GM19324 (cell line): ENCODE data around the gene DUSP18.
"Not testable (repeated sequence)": the region's sequence is repeated elsewhere in the genome, so short reads cannot be mapped to it uniquely, and the experiment has no call there.

Source experiments
- ATAC-seq: cut with Tn5 transposase; IDR thresholded peaks from one replicate; pipeline ENCODE4 v1.9.1; 2021; ENCODE audit warnings: mild to moderate bottlenecking, moderate library complexity; ENCODE audit not compliant: unreplicated experiment, low FRiP score

Gene DUSP18

DNA sequence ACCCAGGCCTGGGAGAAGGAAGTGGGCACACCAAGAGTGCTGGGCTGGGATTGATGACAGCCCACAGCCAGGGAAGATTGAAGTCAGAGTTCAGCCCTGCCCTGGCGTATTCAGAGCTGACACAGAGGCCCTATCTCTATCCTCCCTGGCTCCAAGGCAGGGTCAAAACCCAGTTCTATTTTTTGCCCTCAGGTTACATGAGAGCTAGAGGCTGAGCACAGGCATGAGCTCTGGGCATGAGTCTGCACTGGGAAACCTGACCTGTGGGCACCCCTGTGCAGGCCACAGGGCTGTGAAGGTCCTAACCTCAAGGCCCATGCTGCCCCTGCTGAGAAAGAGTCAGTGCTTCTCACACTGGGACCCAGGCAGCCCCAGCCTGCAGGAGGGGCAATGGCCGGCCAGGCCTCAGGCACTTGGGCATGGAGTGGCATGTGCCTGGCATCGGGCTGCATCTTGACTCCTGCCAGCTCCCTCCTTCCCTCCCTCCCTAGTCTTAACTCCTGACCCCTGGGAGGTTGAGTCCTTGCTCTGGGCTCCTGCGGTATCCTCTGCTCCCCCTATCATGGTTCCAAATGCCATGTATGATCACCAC lies 26.7 kb downstream of the DUSP18 start:
- no peak for ATAC-seq

DNA sequence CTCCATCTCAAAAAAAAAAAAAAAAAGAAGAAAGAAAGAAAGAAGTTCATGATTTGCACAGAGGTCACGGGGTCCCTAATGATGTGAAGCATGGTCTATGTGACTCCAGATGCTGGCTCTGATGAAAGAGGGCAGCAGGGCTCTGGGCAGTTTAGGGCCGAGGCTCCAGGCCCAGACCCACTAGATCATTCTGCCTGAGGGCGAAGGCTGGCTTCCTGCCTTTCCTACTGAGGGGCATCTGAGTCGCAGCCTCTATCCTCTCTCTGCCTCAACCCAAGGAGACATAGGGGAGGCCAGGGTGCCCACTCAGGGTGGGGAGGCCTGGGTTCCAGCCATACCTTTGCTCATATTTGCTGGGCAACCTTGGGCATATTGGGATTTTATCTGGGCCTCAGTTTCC lies 27.3 kb downstream of the DUSP18 start:
- ATAC-seq, result no peak

DNA sequence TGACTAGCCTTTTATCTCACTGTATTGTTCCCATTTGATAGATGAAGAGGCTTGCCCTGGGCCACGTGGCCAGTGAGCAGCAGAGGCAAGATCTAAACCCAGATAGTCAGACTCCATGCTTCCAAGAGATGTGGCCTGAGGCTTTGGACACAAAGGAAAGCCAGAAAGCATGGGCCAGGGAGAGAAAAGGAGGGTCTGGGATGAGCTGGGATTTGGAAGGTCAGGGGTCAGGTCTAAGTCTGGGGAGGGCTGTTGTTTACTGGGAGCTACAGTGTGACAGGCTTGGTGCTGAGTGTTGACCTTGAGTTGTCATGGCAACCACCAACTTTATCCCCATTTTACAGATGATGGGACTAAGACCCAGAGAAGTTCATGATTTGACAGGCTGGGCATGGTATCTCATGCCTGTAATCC lies 30.0 kb downstream of the DUSP18 start:
- ATAC-seq, result no peak

DNA sequence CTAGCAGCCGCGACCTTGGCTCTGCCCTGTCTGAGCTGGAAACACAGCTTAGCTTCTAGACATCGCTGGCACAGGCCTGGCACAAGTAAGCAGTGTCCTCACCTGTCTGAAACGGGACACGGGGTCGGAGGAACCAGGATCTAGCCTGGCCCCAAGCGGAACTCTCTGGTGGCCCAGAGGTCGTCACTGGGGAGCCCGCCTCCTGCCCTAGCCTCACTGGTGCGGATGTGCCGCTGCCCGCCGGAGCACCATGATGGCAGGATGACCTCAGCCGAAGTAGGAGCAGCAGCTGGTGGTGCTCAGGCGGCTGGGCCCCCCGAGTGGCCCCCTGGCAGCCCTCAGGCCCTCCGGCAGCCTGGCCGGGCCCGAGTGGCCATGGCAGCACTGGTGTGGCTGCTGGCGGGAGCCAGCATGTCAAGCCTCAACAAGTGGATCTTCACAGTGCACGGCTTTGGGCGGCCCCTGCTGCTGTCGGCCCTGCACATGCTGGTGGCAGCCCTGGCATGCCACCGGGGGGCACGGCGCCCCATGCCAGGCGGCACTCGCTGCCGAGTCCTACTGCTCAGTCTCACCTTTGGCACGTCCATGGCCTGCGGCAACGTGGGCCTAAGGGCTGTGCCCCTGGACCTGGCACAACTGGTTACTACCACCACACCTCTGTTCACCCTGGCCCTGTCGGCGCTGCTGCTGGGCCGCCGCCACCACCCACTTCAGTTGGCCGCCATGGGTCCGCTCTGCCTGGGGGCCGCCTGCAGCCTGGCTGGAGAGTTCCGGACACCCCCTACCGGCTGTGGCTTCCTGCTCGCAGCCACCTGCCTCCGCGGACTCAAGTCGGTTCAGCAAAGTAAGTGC lies 31.2 kb downstream of the DUSP18 start:
- ATAC-seq, result no peak

DNA sequence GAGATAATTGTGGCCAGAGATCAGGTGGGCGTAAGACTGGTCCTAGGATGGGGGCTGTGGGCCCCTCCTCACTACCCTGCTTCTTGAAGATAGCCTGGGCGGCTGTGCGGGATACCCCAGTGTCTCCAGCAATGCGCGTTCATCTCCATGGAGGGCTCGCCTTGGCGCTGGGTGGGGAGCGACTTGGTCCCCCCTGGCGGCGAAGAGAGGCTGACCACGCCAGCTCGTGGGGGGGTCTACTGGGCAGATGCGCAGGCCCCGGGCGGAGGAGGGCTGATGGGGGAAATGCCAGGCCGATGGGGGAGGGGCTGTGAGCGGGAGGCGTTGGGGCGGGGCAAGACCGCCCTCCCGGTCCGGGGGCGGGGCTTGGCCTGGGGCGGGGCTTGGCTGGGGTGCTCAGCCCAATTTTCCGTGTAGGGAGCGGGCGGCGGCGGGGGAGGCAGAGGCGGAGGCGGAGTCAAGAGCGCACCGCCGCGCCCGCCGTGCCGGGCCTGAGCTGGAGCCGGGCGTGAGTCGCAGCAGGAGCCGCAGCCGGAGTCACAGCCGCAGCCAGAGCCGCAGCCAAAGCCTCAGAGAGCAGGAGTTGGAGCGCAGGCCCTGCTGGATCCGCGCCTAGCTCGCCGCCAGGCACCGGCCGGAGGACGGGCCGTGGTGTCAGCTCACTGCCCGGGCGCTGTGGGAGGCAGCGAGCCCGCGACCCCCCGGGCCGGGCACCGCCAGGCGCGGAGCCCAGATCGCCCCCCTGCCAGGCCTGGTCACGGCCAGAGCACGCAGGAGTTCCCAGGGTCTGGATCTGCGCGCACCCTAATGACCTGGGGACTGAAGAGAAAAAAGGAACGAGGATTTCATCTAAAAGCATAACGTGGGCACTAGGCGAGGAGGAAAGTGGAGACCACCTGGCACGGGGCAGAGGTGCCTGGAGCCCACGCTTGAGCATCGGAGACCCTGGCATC lies 32.1 kb downstream of the DUSP18 start, which contains the start of gene SLC35E4:
SLC35E4 (plus strand) TSS at position 509 of the 953 bp plus-strand sequence. CDS start 670 bp downstream, outside the sequence.
- peak; percentile 80 for ATAC-seq

DNA sequence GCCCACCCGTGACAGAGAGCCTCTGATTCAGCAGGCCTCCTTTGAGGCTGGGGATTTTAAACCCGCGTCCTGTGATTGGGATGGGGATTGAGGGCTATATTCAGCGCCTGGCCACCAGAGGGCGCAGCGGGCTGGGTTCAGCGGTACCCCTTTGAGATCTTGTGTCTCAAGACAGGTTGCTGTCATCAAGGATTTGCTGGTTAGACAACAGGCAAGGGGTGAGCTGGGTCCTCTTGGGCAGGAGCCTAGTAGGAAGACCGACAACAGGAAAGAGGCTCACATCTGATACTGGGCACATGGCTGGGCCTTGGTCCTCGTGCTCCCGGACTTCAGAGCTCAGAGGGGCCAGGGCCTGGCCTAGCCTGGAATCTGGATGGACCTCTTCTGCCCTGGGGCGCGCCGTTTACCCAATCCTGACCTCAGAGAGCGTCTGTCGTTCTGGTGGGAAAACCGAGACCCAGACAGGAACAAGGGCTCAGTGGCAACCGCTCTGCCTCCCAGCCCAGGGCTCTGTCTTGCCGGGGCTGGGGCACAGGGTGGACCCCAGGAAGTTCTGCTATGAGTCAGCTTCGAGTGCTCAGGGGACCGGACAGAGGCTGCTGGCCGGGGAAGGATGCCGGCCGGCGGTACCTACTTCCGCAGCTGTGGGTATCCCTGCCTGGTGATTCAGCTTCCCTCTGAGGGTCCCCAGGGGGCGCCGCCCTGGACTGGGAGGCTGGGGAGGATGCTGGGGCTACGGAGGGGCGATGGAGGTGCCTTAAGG lies 33.0 kb downstream of the DUSP18 start:
- peak; percentile 50 for ATAC-seq

DNA sequence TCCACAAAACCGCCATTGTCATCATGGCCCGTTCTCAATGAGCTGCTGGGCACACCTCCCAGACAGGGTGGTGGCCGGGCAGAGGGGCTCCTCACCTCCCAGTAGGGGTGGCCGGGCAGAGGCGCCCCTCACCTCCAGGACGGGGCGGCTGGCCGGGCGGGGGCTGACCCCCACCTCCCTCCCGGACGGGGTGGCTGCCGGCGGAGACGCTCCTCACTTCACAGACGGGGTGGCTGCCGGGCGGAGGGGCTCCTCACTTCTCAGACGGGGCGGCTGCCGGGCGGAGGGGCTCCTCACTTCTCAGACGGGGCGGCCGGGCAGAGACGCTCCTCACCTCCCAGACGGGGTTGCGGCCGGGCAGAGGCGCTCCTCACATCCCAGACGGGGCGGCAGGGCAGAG lies 36.2 kb downstream of the DUSP18 start:
- not testable (repeated sequence) for ATAC-seq

DNA sequence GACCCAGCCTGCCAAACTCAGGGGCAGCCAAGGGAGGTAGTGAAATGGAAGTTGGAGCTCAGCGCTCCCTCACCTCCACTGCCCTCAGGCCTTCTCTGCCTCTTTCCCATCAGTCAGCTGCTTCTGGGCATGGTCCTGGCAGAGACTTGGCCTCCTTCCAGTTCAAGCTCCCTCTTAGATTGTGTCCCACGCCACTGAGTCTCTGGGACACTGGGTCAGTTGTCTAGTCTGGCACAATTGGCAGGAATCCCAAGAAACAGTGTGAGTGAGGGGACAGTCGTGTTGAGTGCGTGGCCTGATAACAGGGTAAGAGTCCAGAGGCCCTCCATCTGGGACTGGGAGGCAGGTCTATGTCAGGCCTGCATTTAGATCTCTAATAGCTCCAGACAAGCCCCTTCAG lies 39.2 kb downstream of the DUSP18 start:
- ATAC-seq, result no peak

DNA sequence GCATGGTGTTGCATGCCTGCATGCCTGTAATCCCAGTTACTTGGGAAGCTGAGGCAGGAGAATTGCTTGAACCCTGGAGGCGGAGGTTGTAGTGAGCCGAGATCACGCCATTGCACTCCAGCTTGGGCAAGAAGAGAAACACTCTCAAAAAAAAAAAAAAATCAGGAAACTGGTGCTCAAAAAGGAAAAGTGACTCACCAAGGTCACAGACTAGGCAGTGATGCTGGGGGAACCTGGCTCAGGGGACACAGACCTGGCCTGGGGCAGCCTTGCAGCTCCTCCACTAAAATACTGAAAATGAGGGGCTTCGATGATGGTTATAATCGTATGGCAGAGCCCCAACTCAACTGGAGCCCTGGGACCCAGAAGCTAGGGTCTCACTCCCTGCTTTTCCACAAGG lies 40.2 kb downstream of the DUSP18 start:
- ATAC-seq, result no peak

DNA sequence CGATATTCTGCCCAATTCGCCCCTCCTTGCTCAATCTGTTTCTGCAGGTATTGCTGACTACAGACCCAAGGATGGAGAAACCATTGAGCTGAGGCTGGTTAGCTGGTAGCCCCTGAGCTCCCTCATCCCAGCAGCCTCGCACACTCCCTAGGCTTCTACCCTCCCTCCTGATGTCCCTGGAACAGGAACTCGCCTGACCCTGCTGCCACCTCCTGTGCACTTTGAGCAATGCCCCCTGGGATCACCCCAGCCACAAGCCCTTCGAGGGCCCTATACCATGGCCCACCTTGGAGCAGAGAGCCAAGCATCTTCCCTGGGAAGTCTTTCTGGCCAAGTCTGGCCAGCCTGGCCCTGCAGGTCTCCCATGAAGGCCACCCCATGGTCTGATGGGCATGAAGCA lies 41.3 kb downstream of the DUSP18 start:
- ATAC-seq, result no peak

DNA sequence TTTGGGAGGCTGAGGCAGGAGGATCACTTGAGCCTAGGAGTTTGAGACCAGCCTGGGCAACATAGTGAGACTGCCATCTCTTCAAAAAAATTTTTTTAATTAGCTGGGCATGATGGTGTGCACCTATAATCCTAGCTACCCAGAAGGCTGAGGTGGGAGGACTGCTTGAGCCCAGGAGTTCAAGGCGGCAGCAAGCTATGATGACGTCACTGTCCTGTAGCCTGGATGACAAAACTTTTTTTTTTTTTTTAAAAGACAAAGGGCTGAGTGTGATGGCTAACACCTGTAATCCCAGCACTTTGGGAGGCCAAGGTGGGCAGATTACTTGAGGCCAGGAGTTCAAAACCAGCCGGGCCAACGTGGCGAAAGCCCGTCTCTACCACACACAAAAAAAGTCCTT lies 47.8 kb downstream of the DUSP18 start:
- ATAC-seq, result not testable (repeated sequence)

DNA sequence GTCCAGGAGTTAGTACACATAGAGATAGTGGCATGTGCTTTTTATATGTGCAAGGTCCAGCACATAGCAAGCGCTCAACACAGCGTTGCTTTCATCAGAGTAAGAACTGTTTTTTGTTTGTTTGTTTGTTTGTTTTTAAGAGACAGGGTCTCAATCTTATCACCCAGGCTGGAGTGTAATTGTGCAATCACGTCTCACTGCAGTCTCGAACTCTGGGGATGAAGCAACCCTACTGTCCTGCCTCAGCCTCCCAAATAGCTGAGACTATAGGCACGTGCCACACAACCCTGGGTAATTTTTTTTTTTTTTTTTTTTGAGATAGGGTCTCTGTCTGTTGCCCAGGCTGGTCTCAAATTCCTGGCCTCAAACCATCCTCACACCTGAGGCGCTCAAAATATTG lies 49.9 kb downstream of the DUSP18 start:
- no peak for ATAC-seq

DNA sequence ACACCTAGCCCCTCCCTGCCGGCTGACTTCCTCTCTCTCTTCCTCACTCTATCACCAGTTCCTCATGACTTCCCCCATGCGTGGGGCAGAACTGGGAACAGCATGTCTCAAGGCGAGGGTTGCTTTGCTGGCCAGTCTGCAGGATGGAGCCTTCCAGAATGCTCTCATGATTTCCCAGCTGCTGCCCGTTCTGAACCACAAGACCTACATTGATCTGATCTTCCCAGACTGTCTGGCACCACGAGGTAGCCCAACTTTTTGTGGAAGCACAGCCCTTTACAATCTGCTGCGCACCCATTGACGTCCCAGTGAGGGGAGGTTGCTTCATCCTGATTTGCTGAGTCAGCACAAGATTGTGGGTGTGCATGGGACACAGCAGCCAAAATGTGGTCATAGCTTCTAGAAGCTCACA lies 52.1 kb downstream of the DUSP18 start:
- no peak for ATAC-seq

DNA sequence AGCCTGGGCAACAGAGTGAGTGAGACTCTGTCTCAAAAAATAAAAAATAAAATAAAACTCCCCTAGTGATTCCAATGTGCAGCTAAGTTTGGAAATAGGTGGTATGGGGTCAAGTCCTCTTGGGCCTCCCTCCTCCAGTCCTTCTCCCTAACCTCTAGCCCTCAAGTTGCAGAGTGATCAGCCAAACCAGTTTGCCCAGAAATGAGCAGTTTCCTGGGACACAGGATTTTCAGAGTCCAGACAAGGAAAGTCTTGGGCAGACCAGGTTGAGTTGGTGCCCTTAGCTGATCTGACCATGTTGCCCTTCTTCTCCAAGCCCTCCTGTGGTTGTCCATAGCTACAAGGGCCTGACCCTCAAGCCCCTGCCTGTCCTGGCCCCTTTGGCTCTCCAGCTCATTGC lies 52.8 kb downstream of the DUSP18 start:
- no peak for ATAC-seq

DNA sequence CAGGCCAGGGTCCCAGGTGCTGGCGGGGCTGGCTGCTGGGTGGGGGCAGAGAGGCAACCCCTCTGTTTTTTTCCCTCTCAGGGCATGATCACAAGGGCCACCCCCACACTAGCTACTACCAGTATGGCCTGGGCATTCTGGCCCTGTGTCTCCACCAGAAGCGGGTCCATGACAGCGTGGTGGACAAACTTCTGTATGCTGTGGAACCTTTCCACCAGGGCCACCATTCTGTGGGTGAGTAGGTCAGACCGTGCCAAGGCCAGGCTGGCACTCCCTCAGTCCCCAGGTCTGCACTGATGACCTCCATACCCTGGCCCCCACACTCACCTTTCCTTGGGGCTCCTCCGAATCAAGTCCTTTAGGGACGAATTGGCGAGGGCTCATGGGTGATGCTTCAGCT lies 53.4 kb downstream of the DUSP18 start:
- ATAC-seq, result no peak

DNA sequence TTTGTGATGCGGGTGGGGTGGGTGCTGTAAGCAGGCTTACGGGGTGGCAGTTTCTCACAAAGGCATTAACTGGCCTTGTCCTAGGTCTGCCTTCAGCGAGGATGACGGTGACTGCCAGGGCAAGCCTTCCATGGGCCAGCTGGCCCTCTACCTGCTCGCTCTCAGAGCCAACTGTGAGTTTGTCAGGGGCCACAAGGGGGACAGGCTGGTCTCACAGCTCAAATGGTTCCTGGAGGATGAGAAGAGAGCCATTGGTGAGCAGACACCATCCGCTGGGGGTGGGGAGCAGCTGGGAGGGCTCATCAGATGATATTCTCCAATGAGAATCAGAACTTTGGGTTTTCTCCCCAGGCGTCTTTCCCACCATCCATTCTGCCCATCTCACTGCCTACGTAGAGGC lies 54.9 kb downstream of the DUSP18 start:
- ATAC-seq, result no peak
